Putamen (tissue), 1 donor: ENCODE measurements around the gene CDH7.
A peak's percentile ranks its signal among the peaks of the same experiment; 100 is the strongest.

Source experiments
- DNase-seq: peaks from one replicate; pipeline ENCODE4 v3.0.0-alpha.2; 2016; ENCODE audit warnings: low spot score

Gene CDH7, protein sequence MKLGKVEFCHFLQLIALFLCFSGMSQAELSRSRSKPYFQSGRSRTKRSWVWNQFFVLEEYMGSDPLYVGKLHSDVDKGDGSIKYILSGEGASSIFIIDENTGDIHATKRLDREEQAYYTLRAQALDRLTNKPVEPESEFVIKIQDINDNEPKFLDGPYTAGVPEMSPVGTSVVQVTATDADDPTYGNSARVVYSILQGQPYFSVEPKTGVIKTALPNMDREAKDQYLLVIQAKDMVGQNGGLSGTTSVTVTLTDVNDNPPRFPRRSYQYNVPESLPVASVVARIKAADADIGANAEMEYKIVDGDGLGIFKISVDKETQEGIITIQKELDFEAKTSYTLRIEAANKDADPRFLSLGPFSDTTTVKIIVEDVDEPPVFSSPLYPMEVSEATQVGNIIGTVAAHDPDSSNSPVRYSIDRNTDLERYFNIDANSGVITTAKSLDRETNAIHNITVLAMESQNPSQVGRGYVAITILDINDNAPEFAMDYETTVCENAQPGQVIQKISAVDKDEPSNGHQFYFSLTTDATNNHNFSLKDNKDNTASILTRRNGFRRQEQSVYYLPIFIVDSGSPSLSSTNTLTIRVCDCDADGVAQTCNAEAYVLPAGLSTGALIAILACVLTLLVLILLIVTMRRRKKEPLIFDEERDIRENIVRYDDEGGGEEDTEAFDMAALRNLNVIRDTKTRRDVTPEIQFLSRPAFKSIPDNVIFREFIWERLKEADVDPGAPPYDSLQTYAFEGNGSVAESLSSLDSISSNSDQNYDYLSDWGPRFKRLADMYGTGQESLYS

DNA sequence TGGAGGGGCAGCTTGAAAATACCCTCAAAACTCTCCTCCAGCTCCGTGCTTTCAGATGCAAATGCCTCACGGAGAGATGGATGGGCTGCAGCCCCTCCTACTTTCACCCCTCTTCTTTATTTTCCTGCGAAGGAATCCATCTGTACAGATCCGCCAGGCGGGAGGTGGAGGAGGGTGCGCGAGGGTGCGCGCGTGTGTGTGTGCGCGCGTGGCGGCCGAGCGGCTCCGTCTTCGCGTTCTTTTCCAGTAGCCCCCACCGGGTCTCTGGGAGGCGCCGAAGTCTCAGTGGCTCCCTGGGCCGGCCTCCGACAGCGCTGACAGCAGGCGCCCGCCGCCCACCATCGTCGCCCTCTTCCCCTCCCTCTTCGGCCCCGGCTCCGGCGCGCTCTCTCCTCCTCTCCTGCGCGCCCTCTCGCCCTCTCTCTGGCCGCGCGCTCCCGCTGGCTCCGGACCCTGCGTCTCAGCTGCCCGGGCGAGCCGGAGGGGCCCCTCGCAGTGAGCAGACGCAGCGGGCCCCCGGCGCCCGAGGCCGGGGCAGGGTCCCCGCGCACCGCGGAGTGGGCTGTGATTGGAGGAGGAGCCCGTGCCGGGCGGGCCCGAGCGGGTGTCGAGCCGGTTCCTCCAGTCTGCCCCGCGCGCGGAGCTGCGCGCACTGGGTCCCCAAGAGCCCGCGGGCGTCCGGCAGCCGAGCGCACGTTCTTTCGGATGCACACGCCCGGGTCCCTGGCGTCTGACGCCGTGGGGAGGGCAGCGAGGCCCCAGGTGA, at the start of gene CDH7:
CDH7 (plus strand) TSS at position 624 of the 766 bp plus-strand sequence. CDS start 11,831 bp downstream, outside the sequence.
- DNase-seq, result peak; percentile 25

DNA sequence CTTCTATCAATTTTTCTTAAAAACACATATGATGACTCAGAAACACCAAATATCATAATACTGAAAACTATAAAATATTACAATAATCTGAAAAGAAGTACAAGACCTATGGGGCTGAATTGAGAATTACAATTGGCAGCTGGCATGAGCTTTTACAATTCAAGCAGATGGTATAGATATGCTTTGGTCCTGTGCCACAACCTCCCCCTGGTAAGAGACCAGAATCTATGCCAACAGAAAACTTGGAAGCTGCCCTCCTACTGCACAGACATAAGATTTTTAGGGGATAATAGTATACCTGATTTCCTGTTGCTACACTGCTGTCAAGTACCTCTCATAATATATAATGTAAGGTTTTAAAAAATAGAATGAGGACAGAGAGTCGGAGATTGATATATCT, 46.8 kb upstream of the CDH7 start:
- DNase-seq, result no peak

DNA sequence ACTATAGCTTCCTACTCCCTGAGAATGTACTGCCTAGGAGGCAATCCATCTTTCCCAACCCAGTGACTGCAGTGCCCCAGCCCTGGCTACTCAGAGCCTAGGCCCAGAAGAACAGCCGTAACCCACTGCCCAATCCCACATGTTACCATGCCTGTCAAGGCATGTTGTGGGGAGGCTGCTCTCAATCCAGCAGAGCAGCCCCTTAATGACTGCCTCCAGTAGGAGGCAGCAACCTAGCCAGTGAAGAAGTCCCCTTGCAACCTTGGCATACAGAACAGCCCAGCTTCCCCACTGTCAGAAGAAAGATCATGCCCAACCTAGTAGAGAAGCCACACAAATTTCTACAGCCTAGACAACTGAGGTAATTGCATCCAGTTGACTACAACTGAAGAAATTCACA, 44.2 kb upstream of the CDH7 start:
- no peak for DNase-seq

DNA sequence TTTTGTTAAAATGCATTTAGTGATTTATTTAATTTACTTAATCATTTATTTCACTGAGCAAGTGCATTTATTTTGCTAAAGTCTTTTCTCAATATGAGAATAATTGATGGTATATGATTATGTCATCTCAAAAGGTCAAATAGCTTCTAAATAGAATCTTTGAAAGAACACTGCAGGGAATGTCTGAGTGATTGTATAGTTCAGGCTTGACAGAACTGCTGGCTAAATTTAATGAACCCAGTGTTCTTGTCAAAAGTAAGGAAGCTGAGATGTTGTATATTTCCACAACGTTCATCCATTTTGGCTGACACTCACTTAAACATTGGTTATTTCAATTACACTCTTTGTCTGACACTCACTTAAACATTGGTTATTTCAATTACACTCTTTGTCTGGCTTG, 39.3 kb upstream of the CDH7 start:
- no peak for DNase-seq

DNA sequence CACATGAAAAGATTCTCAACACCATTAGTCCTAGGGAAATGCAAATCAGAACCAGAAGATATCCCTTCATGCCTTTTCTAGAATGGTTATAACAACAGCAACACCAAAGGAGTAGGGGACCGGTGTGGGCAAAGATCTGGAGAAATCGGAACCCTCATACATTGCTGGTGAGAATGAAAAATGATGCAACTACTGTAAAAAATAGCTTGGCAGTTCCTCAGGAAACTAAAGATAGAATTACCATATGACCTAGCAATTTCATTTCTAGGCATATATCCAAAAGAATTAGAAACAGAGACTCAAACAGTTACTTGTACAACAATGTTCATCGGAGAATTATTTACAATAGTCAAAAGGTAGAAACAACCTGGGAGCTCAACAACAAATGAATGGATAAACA, 29.2 kb upstream of the CDH7 start:
- DNase-seq, result no peak

DNA sequence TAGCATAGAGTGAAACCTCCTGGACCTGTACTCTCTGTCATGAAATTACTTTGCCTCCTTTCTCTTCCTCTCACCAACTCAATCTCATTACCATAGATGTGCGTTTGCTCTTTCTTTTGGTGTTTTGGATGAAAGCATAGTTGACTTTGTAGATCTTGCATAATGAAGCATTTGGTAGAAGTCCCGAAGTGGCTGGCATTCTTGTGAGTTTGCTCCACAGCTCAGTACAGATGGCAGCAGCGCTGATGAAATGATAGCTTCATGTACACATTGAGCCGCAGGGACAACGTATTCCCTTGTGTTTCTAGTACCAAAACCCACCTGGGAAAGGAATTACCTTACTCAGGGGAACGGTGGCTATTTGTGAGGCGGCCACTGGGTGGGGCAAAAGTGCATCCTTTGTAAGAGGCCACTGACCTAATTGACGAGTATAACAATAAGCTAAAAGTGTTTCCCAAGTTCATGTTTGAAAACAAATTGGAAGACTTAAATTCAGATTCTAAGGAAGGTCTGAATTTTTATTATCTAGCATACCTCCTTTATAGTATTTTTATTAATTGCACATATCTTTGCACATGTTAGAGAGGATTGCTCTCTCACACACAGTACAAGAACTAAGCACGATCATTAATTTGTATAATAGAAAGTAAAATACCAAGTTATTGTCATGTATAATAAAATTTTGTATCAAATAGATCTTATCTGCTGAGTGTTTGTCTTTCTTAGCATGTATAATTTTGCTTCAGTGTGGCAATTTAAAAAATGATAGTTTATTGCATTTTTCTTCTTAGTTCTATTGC, 25.4 kb upstream of the CDH7 start:
- no peak for DNase-seq

DNA sequence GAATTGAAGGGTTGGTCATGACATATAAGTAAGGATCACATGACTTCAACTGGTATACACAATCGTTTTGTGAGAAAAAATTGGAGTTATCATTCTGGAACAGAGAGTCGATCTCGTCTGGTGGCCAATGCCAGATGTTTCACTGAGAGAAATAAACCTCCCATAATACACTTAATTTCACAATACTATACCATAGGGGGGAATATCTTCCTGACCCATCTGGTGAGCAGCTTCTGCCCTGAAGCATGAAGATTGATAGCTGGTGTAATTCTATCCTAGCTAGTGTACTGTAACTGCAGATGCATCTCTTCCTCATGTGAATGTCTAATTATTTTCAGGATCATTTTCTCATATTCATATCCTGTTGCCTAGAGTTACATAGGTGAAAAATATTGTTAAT, 15.7 kb upstream of the CDH7 start:
- DNase-seq, result no peak

DNA sequence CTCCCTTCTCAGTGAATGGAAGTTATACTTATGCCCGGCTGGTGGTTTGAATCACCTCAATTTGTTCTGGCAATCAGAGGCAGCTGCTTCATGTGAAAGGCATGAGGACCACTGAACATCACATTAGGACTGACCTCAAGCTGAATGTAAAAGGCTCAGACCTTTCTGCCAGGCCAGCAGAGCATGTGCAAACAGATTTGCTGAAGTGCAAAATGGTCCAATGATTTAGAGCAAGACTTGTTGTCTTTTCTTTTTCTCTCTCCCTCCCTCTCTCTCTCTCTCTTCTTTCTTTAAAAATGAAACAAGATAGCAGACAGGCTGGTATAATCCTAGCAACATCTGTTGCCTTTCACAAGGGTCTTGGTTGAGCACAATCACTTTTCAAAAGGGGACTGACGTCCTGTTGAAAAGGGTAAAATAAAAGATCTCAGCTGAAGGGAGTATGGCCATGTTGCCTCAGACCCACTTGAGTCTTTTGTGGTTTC, 13.3 kb upstream of the CDH7 start:
- DNase-seq, result no peak

DNA sequence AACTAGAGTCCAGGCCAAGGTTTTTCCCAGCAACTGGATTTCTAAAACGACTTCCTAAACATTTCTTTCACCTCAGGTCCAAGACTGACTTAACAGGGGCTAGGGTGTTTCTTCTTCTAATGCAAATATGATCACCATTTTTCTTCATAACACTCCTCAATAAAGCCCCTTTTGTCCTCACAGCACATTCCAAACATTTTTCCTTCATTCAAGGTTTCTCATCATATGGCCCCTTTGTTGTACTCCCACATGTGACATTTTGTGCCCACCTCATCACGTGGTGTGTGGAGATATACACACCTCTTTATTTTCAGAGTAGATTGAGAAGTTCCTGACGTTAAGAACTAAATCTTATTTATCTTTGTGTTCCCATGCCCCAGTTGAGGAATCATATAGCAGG, 3.9 kb upstream of the CDH7 start:
- DNase-seq, result no peak

DNA sequence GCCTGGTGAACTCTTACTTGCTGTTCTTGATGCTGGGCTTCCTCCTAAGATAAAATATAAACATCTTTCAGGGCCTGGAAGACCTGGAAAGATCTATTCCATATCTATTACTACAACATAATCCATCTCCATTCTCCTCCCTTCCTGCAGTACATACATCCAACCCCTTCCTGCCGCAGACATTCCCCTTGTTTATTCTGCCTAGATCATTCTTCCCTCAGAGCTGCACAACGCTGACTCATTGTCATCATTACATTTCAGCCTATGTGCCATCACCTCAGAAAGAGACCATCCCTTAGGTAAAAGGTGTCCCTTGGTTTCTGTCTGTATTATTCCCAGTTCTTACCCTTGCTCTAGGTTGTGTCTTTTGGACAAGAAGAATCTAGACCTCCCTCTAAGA, 2.5 kb upstream of the CDH7 start:
- DNase-seq, result no peak

DNA sequence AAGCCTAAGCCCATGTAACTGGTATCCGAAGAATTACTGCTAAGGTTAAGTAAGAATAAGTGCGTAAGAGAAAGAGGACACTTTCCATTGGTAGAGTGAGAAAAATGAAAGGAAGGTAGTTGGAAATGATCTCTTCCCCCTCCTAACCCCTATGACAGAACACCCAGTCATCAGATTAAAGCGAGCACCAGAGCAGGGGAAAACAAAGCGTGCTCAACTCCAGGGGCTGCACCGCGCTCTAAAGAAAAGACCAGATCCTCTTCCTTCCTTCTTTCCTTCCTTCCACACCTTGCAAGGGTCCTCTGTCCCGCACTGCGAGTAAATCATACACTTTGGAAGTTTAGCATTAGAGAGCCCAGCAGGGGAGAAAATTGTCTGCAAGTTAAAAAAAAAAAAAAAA, 971 bp upstream of the CDH7 start:
- no peak for DNase-seq

DNA sequence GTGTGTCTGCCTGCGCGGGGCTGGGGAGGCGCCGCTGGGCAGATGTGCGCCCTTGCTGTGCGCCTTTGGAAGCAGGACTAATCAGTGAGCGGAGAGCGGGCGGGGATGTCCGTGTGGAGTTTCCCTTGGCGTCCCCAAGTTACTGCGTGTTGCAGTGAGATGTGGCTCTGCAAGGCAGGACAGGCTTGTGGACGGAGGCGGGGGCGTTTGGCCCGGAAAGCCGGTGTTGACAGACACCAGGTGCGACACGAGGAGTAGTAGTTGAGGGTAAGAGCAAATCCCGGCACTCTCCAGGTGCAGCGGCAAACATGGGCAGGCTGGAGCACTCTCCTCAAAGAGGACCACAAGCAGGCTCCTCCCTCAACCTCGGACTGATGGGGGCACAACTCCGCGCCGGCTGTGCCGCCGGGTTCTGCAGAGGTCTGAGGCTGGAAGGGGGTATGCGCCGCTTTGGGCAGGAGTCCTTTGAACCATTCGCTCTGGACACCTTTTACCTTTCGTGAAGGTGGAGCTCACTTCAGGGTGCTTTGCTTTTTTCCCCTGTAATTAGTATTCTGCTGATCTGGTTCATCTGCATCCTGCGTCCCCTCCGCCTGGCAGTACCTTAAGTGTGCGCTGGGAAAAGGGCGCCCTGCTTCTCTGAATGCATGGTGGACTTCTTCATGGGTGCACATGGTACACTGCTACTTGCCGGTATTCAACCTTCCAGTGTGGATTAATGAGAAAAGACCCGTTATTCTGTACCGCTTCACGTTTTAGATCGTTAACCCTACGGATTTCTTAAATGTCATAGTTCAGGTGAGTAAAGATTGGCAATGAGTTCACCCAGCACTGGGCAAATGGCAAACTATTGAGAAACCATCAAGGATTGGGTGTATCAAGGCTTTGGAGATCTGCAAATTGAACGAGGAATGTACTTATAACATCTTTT, 608 bp downstream of the CDH7 start:
- DNase-seq, result no peak

DNA sequence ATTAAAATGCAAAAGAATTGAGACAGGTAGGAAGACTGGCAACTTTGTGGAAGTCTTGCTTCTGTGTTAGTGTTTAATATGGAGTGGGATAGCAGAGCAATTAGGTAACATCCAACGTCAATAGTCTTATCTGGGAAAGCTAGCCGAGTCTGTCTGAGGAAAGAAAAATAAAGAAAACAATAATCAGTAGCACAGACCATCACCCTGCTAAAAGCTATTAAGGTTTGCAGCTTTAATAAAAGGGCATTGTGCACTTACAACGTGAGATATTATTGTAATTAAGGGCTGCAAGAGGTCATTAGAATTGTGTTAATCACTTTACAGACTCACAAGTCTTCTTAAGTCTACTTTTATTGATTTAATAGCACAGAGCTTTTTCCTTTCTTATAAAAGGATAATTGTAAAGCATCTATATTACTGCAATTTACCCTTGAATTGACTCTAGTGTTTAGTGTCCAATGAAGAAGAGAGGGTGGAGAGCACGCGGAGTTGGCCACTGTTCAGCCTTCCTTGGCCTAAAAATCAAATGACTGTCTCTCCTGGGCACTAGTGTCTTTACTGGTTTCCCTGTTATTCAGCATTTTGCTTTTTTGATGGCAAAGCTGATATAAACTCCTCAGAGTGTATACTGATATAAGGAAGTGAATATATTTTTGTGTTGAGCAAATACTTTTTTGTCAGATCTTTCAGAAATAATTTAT, 2.0 kb downstream of the CDH7 start:
- DNase-seq, result no peak

DNA sequence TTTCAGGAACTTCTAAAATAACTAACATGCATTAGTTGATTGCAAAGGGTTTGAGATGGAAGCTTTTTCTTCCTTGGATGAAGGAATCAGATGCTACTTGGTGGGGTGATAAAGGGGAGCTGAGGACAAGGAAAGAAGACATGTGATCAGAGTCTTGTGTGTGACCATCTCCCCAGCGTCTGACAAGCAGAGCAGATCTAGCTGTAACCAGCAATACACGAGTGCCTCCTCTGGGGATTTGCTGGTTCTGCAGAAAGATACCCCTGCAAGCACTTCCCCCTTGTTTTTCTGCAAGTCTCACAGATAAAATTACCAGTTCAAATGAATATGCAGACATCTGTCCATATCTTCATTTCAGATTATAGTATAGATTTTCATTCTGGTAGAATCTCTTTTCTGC, 2.7 kb downstream of the CDH7 start:
- DNase-seq, result peak; percentile 56

DNA sequence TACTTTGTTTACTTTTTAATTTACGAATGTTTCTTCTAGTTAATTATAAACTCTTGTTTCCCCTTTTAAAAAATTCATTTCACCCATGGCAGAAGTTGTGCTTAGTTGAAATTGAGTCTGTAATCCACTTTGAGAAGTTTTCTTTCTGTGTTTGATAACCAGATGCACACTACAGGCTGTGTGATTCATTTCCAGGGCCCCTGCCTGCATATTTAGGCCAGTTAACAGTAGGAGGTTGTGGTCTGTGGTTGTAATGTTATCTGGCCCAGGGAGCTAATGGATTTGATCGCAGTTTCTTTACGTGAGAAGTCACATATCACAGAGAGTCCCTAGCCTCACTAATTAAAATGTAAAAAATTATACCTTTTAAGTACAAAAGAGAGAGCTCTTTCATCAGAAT, 3.3 kb downstream of the CDH7 start:
- no peak for DNase-seq

DNA sequence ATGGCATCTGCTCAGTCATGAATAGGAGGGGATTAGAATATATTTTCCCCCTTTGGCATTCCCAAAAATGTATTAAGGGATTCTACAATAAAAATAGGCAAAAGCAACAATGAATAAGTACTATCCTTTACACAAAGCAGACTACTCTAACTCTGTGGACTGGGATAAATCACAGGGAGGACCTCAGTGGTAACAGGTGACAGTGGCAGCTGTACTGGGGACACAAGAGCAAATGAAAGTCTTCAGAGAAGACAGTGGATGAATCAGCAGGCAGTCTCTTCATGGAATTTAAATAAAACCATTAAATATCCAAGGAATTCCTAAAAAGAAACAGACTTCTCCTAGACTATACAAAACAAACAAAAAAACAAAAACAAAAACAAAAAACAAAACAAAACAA, 4.8 kb downstream of the CDH7 start:
- DNase-seq, result no peak

DNA sequence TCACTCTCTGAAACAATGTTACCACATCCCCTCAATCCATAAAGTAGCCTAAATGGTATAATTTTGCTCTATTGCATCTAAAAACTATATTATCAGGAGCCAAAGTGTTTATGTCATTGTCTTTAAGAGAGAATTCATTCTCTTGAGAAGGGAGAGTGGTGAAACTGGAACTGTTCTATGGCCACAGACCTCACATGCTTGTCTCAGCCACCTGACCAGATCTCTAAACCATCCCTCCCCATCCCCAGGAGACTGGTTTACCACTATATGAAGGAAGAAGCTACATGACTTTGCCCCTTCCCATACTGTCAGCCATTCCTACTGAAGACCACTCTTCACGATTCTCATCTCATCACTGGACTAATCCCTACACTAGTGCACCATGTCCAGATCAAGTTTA, 9.6 kb downstream of the CDH7 start:
- no peak for DNase-seq

DNA sequence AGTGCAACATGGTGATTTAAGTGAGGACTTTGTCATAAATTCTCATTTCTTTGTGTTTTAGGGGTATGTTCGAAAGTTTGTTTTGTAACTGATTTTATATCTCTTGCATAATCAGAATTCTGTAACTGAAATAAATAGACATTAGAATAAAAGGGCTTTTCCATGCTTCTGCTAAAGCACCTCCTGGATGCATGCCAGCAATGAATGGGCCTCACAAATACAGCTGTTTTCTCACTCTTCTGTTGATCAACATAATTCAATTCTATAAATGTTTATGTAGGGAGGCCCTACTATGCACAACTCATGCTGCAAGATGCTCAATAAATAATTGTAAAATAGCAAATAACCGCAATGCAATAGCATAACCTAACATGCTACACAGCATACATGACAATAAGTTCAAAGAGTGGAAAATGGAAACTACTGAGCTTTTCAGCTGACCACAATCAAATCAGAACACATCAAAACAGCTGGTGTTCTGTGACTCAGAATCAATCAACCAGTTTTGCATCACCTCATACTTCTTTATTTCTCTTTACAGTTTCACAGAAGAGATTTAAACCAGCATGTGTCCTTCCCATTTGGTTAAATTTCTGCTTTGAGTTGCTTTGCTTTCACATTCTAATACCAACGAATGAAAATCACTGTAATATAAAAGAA, 11.0 kb downstream of the CDH7 start:
- DNase-seq, result no peak

DNA sequence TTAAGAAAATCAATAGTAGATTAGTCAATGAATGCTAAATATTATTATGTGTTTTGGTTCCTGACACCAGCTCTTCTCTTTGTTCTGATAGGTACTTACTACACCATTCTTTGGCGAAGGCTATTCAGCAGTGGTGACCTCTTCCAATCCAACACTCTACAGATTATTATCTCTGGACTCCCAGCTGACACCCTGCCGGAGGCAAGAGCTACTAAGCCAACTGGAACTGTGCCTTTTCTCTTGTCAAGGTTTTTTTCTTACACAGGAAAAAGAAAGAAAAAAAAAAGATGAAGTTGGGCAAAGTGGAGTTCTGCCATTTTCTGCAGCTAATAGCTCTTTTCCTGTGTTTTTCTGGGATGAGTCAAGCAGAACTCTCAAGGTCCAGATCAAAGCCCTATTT, 11.7 kb downstream of the CDH7 start:
- no peak for DNase-seq
